ENCODE measurements around the gene MDGA2. TPM values are rescaled to one million over a fixed set of nuclear protein-coding genes. Genes with fewer than 3 reads are reported as not detected.

Gene MDGA2
- not detected in 2 replicates for total RNA-seq

DNA sequence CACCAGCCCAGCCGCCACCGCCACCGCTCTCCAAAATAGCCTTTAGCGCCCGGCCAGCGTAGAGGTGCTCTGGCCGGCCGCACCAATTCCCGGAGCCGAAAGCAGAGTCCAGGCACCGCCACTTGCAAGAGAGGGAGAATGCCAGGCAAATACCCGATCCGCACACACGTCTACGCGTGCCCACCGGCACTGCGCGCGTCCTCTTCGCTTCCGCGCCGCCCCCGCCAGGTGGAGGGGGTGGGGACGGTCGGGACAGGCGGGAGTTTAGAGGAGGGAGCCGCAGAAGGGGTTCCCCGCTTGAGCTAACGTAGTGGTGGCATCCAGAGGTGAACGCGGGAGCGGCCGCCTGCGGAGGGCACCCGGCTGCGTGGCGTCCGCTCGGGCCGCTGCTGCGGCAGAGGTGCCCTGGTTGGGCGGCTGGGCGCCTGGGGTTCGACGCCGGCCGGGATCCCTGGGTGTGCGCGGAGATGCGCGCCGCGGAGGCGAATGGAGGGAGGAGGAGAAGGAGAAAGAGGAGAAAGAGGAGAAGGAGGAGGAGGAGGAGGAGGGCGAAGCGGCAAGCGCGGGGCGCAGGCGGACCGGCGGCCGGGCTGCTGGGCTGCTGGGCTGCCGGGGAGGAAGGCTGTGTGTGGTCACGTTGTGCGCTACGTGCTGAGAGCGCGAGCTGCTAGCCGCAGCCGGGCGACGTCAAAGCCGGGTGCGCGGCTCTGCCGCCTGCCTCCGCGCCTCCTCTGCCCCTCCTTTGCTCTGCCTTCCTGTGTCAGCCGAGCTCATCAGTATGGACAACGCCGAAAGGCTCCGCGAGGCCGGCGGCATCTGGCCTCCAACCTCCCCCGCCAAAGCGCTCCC, at the start of gene MDGA2:
TSS of gene MDGA2 (minus strand) at position 140 of the 849 bp plus-strand sequence.
- no peak for DNase-seq
- TF ChIP-seq, protein P1, sequence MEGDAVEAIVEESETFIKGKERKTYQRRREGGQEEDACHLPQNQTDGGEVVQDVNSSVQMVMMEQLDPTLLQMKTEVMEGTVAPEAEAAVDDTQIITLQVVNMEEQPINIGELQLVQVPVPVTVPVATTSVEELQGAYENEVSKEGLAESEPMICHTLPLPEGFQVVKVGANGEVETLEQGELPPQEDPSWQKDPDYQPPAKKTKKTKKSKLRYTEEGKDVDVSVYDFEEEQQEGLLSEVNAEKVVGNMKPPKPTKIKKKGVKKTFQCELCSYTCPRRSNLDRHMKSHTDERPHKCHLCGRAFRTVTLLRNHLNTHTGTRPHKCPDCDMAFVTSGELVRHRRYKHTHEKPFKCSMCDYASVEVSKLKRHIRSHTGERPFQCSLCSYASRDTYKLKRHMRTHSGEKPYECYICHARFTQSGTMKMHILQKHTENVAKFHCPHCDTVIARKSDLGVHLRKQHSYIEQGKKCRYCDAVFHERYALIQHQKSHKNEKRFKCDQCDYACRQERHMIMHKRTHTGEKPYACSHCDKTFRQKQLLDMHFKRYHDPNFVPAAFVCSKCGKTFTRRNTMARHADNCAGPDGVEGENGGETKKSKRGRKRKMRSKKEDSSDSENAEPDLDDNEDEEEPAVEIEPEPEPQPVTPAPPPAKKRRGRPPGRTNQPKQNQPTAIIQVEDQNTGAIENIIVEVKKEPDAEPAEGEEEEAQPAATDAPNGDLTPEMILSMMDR (IDR thresholded peaks at IDR 0.05): no peak
- H3K27ac Mint-ChIP-seq: no peak within 1 kb of the TSS
- H3K4me1 Mint-ChIP-seq: peaks cover 2% of the 10 kb centered on the region
- H3K27me3 Mint-ChIP-seq: peaks cover 33% of the 10 kb centered on the region
- no peaks in the 10 kb centered on the region for H3K36me3 Mint-ChIP-seq (ENCODE audit: low read depth)
- intact Hi-C loops (cut with micrococcal nuclease): no loop called here
- H3K4me3 Mint-ChIP-seq: no peak within 1 kb of the TSS
- ChIA-PET CTCF (no interaction called here), POLR2A (no interaction called here)
- H3K9me3 Mint-ChIP-seq: no peaks in the 10 kb centered on the region
- ATAC-seq (ENCODE audit: low read depth): no peak

DNA sequence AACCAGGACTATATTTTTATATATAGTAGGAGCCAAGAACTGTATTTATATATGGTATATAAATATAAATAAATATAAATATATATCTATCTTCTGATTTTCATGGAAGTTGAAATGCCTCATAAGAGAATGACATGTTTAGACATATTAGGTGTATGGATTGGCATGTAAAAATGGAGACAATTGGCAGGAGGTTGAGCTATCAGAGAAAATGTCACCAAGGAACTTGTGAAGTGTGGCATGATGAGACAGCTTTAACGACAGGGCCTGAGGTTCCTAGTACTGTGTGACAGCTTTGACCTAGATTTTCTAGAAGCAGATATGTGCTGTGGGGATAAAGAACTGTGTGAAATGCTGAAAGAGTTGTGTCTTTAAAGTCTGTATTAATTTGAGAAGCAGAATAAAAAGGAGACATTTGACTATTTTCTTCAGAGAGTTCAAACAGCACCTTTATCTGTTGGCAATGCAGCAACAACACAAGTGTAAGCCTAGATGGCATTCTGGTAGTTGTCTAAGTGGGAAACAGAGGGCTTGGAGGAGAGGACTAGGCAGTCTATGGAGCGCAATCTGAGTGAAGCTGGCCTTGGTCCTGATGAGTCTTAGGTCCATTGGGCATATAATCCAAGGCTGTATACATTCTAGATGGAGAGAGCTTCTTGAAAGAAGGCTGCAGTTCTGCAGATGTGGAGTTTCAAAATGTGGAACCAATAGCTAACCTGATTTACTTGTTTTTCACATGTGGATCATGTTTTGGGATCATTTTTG, 47.7 kb upstream of the MDGA2 start:
- DNase-seq: no peak

DNA sequence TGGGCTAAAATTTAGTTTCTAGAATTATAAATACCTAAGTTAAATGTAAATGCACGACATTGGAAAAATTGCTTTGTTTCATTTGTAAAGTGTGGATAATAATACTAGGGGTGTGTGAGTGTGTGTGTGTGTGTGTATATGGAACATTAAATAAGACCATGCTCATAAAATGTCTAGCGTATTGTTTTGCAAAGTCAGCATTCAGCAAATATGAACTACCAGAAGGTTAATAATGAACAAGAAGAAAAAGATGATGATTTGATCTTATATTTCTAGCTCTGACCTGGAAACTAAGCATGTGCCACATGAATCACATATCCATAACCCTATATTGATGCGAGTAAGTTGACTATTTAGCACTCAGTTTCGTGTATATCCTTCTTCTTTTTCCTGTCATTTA, 44.9 kb upstream of the MDGA2 start:
- Mint-ChIP-seq H3K36me3 (ENCODE audit: low read depth) (no peaks in the 10 kb centered on the region), H3K27ac (no peak overlapping the region), H3K4me3 (no peak overlapping the region), H3K4me1 (no peaks in the 10 kb centered on the region), H3K27me3 (no peaks in the 10 kb centered on the region), H3K9me3 (peaks cover 6% of the 10 kb centered on the region)
- POLR2A ChIA-PET: no interaction called here
- ATAC-seq (ENCODE audit: low read depth) (no peak), DNase-seq (no peak)
- TF ChIP-seq, protein P1 (IDR thresholded peaks at IDR 0.05): no peak
- intact Hi-C loops (cut with micrococcal nuclease): no loop called here
- CTCF ChIA-PET: no interaction called here

More for the DNA sequence above, 47.7 kb upstream of the MDGA2 start:
- TF ChIP-seq, protein P1 (IDR thresholded peaks at IDR 0.05): no peak
- Mint-ChIP-seq H3K27me3 (no peaks in the 10 kb centered on the region), H3K36me3 (ENCODE audit: low read depth) (no peaks in the 10 kb centered on the region), H3K4me1 (no peaks in the 10 kb centered on the region), H3K27ac (no peak overlapping the region), H3K9me3 (no peaks in the 10 kb centered on the region), H3K4me3 (no peak overlapping the region)
- ATAC-seq (ENCODE audit: low read depth): no peak
- intact Hi-C loops (cut with micrococcal nuclease): no loop called here
- ChIA-PET POLR2A (no interaction called here), CTCF (no interaction called here)

DNA sequence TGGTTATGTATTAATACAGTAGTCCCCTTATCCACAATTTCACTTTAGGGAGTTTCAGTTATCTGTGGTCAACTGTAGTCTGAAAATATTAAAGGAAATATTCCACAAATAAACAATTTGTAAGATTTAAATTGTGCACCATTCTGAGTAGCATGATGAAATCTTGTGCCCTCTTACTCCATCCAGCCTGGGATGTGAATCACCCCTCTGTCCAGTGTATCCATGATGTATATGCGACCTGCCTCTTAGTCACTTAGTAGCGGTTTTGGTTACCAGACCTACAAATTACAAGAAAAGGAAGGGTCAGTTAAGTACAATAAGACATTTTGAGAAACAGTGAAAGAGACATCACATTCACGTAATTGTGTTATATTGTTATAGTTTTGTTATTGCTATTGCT, 39.9 kb upstream of the MDGA2 start:
- TF ChIP-seq, protein P1 (IDR thresholded peaks at IDR 0.05): no peak
- Mint-ChIP-seq H3K36me3 (ENCODE audit: low read depth) (no peaks in the 10 kb centered on the region), H3K4me3 (no peak overlapping the region), H3K4me1 (no peaks in the 10 kb centered on the region), H3K27me3 (no peaks in the 10 kb centered on the region), H3K9me3 (peaks cover 6% of the 10 kb centered on the region), H3K27ac (no peak overlapping the region)
- ChIA-PET POLR2A (no interaction called here), CTCF (no interaction called here)
- DNase-seq (no peak), ATAC-seq (ENCODE audit: low read depth) (no peak)
- intact Hi-C loops (cut with micrococcal nuclease): no loop called here

DNA sequence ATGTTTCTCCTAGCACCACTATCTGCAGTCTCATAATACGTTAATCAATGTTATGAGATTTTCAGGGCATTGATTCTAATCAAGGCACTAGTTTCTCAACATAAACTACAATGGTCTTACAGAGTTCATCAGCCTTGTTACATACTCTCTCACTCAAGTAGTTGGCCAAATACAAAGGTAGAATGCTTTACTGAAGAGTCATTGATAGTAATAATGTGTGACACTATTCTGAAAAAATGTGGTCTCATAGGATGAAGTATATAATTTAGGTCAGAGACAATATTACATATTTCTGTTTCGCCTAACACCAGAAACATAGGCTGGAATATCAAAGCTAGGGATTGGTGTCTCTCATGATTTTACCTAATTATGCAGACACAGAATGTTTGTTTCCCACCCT, 35.2 kb upstream of the MDGA2 start:
- TF ChIP-seq, protein P1 (IDR thresholded peaks at IDR 0.05): no peak
- ChIA-PET POLR2A (no interaction called here), CTCF (no interaction called here)
- no peaks in the 10 kb centered on the region for H3K4me1 Mint-ChIP-seq
- H3K27me3 Mint-ChIP-seq: no peaks in the 10 kb centered on the region
- H3K9me3 Mint-ChIP-seq: peaks cover 2% of the 10 kb centered on the region
- H3K4me3 Mint-ChIP-seq: no peak overlapping the region
- intact Hi-C loops (cut with micrococcal nuclease): no loop called here
- ATAC-seq (ENCODE audit: low read depth) (no peak), DNase-seq (no peak)
- no peak overlapping the region for H3K27ac Mint-ChIP-seq
- H3K36me3 Mint-ChIP-seq (ENCODE audit: low read depth): no peaks in the 10 kb centered on the region

Data from activated B cell treated with CpG ODN at 0.5 μM for 24 hours (primary cell).